Breast epithelium (tissue), 3 donors: ENCODE results near the gene OCA2.

Experiments
- POLR2A ChIP-seq: fragments of 450-650 bp; IDR thresholded peaks from one replicate; pipeline ENCODE4 v1.6.1; 2016; ENCODE audit warnings: antibody characterized with exemption, mild to moderate bottlenecking, moderate library complexity
- TF ChIP-seq, protein P1 (sequence below), 3 donors: fragments of 450-650 bp; IDR thresholded peaks; one replicate each; pipeline ENCODE4 v1.5.1; 2016 to 2017; ENCODE audit warnings: antibody characterized with exemption in 3 of 3, mild to moderate bottlenecking in 3 of 3, moderate library complexity in 3 of 3

- TF ChIP-seq, protein P1, sequence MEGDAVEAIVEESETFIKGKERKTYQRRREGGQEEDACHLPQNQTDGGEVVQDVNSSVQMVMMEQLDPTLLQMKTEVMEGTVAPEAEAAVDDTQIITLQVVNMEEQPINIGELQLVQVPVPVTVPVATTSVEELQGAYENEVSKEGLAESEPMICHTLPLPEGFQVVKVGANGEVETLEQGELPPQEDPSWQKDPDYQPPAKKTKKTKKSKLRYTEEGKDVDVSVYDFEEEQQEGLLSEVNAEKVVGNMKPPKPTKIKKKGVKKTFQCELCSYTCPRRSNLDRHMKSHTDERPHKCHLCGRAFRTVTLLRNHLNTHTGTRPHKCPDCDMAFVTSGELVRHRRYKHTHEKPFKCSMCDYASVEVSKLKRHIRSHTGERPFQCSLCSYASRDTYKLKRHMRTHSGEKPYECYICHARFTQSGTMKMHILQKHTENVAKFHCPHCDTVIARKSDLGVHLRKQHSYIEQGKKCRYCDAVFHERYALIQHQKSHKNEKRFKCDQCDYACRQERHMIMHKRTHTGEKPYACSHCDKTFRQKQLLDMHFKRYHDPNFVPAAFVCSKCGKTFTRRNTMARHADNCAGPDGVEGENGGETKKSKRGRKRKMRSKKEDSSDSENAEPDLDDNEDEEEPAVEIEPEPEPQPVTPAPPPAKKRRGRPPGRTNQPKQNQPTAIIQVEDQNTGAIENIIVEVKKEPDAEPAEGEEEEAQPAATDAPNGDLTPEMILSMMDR (IDR thresholded peaks at IDR 0.05), result no peak
- no peak for TF ChIP-seq POLR2A
Measured at GRCh38 chr15:27993996-27994780, 104.9 kb downstream of the OCA2 start.
